Stimulated activated effector memory CD8-positive, alpha-beta T cell treated with anti-CD3 and anti-CD28 coated beads, Interleukin-12 subunit alpha, Interleukin-12 subunit beta, amount 100 ng/mL, for 72 hours (primary cell): ENCODE data around the gene DGKB.

ENCODE experiments used
- ATAC-seq: fragments of 150-1000 bp; cut with Tn5 transposase; 2 replicates; pipeline ENCODE4 v1.10.0; 2021
- DNase-seq, 2 donors: peaks; one replicate each; pipeline ENCODE4 v3.0.0; 2021 to 2022; ENCODE audit warnings: low spot score in 2 of 2
- H3K27ac Mint-ChIP-seq: one replicate; pipeline ENCODE4 v1.8.0; 2022; ENCODE audit warnings: mild to moderate bottlenecking, mixed read lengths
- H3K36me3 Mint-ChIP-seq: one replicate; pipeline ENCODE4 v1.8.0; 2022; ENCODE audit warnings: mild to moderate bottlenecking, mixed read lengths
- H3K4me1 Mint-ChIP-seq: one replicate; pipeline ENCODE4 v1.8.0; 2022; ENCODE audit warnings: mixed read lengths
- H3K4me3 Mint-ChIP-seq: one replicate; pipeline ENCODE4 v1.8.0; 2022; ENCODE audit warnings: mild to moderate bottlenecking, mixed read lengths
- H3K9me3 Mint-ChIP-seq: one replicate; pipeline ENCODE4 v1.8.0; 2022; ENCODE audit warnings: mixed read lengths

DGKB gene

DNA sequence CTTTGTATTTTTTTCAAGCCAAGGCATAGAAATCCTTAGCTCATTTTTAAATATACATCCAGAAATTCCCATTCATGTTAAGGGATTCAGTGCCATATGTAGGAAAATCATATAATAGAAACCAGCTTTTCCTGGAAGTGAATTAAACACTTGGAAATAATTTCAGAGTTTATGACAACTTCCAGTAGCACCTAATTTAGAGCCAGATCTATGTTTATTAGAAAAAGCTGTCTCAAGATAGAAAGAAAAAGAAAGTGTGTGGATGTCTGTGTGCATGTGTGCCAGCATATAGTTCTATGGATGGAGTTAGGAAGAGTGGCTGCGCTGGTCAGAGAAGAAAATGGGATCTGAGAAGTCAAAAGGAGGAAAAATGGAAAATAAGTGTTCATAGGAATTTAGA is 225.7 kb downstream of the DGKB start:
- DNase-seq (no peak), ATAC-seq (no peak)
- no peaks in the 10 kb centered on the region for H3K36me3 Mint-ChIP-seq
- H3K27ac Mint-ChIP-seq = no peak overlapping the region
- no peaks in the 10 kb centered on the region for H3K4me1 Mint-ChIP-seq
- no peaks in the 10 kb centered on the region for H3K9me3 Mint-ChIP-seq
- no peak overlapping the region for H3K4me3 Mint-ChIP-seq

DNA sequence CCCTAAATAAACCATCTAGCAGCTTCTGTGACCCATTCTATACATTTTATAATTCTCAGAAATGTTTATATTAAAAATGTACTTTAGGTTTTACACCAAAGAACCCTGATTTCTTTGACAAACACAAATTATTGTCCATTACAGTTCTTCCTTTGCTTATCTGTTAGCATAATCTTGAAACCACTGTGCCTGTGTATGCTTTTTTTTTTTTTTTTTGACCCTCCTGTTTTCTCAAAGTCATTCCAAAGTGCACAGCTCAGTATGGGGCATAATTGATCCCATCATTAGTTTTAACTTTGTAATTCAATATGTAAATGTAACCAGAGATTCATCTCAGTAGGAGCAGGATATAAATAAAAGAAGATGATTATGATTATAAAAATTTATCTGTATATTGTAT is 229.3 kb downstream of the DGKB start:
- H3K4me1 Mint-ChIP-seq = no peaks in the 10 kb centered on the region
- H3K4me3 Mint-ChIP-seq = no peak overlapping the region
- ATAC-seq = no peak

DNA sequence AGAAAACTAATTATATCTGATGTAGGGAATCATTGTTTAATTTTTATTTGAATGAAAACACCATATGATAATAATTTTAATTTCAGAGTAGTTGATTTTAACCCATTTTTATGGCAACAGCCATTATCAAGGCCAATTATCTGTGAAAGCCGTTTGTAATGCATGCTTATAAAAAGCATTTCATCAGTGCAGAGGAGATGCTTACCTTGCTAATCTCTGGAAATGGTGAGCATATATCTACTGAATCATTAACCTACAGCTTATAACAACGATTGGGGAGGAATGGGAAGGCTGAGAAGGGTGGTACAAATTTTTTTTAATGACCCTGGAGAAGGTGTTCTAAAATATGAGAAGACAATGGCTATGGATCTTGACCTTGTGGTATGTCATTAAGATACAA is 235.6 kb downstream of the DGKB start:
- H3K9me3 Mint-ChIP-seq = no peaks in the 10 kb centered on the region
- H3K27ac Mint-ChIP-seq = no peak overlapping the region
- DNase-seq (no peak), ATAC-seq (no peak)
- H3K4me3 Mint-ChIP-seq = no peak overlapping the region
- H3K36me3 Mint-ChIP-seq = no peaks in the 10 kb centered on the region
- no peaks in the 10 kb centered on the region for H3K4me1 Mint-ChIP-seq

More for the DNA sequence above, 229.3 kb downstream of the DGKB start:
- H3K9me3 Mint-ChIP-seq = no peaks in the 10 kb centered on the region
- H3K27ac Mint-ChIP-seq = no peak overlapping the region
- DNase-seq = no peak
- H3K36me3 Mint-ChIP-seq = no peaks in the 10 kb centered on the region

DNA sequence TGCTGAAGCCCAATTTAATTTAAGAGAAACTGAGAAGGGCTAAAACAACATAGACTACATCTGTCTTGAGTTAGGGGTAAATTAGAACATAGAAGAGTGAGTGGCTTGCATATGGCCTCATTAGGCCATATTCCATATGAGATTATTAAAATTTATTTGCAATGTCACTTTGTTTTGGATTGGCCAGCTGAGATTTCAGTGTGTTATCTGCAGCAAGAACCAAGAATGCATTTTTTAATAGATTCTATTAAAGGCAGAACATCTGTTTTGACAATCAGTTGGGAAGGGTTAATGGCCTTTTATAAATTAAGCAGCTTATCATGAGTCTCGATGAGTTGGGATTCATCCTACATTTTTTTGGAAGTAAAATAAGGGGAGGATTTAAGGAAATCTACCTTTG is 236.2 kb downstream of the DGKB start:
- no peak for DNase-seq
- no peak overlapping the region for H3K4me3 Mint-ChIP-seq

DNA sequence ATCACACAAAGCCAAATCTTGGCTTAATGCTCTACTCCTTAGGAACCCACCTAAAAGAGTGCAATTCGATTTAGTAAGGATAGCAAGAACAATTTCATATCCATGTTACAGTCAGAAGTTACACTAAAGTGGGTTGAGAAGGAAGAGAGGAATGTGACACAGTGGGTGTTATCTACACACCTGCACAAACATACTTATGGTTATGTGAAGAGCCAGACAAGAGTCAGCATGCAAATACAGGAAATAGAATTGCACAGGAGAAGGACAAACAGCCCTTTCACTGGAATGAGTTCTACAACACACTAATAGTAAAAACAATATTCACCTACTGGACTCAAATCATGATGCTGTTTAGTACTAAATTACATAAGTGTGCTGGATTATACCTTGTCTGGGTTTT is 262.8 kb downstream of the DGKB start:
- DNase-seq (no peak), ATAC-seq (no peak)
- no peak overlapping the region for H3K27ac Mint-ChIP-seq
- no peaks in the 10 kb centered on the region for H3K36me3 Mint-ChIP-seq
- H3K4me3 Mint-ChIP-seq = no peak overlapping the region
- H3K9me3 Mint-ChIP-seq = peaks cover 8% of the 10 kb centered on the region
- no peaks in the 10 kb centered on the region for H3K4me1 Mint-ChIP-seq

More for the DNA sequence above, 236.2 kb downstream of the DGKB start:
- Mint-ChIP-seq H3K4me1 (no peaks in the 10 kb centered on the region), H3K9me3 (no peaks in the 10 kb centered on the region), H3K36me3 (no peaks in the 10 kb centered on the region), H3K27ac (no peak overlapping the region)
- no peak for ATAC-seq

DNA sequence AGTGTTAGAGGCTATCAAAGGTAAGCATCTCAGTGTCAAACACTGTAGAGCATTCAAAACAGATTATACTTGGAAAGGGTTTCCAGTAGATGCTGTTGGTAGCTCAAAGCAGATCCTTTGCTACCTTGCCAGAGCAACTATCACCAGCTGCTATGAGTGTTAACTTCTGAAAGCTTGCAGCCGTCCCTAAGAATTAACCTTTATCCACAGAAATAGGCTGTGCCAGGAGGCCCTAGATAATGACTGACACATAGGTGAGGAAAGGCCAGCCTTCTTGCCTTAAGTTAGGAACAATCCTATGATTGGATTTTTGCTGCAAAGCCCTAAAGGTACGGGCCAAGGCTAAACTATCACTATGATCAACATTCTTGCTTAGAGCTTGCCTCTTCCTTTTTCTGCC is 263.2 kb downstream of the DGKB start:
- H3K27ac Mint-ChIP-seq = no peak overlapping the region
- H3K4me3 Mint-ChIP-seq = no peak overlapping the region
- no peak for DNase-seq
- no peaks in the 10 kb centered on the region for H3K4me1 Mint-ChIP-seq
- no peaks in the 10 kb centered on the region for H3K36me3 Mint-ChIP-seq
- peaks cover 5% of the 10 kb centered on the region for H3K9me3 Mint-ChIP-seq
- no peak for ATAC-seq

DNA sequence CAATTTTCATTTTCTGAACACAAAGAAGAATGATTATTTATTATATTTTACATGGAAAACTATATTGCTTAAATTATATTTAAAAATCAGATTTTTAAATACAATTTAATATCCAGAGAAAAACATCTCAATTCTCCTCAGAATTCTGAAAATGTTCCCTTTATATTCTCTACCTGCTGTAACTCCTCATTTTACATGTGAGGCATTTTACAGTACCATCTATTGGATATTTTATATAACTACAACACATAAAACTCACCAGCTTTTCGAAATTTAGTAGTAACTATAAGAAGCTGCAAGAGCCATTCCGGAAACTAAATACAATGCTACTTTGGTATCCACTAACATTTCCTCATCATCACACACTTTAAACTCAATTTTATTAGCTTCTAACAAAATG is 264.6 kb downstream of the DGKB start:
- Mint-ChIP-seq H3K27ac (no peak overlapping the region), H3K4me1 (no peaks in the 10 kb centered on the region), H3K36me3 (no peaks in the 10 kb centered on the region), H3K4me3 (no peak overlapping the region), H3K9me3 (no peaks in the 10 kb centered on the region)
- DNase-seq (no peak), ATAC-seq (no peak)

DNA sequence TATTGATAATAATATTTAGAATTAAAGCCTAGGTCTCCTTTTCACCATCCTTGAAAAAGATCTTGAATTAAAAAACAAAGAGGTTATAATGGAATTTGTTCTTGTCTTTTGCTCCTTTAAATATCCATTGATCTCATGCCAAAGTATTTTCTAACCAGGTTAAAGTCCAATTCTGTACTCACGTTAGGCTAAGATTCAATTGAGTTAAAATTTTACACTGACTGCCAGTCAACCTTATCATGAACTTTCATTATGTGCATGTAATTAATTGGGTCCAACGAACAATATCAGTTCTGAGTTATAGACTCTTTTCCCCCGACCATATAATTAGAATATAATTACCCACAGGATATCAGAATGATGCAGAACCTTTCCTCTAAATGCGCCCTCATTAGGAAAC is 266.6 kb downstream of the DGKB start:
- H3K27ac Mint-ChIP-seq = no peak overlapping the region
- no peaks in the 10 kb centered on the region for H3K4me1 Mint-ChIP-seq
- no peaks in the 10 kb centered on the region for H3K9me3 Mint-ChIP-seq
- H3K36me3 Mint-ChIP-seq = no peaks in the 10 kb centered on the region
- no peak for ATAC-seq
- H3K4me3 Mint-ChIP-seq = no peak overlapping the region
- no peak for DNase-seq

DNA sequence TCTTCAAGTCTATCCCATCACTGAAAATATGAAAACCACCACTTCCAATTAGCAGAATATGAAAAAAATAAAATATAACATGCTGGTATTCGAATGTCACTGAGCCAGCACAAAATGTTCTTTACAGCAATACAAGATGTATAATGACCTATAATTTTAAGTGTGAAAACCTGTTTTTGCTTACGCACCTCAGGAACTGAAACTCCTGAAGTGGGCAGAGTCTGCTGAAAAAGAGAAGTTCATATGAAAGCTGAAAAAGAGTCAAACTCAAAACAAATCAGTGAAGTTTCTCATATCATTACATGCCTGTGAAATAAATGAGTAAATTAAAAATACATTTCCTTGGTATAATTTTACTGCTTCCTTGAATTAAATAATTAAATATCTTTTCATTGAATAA is 272.5 kb downstream of the DGKB start:
- ATAC-seq (no peak), DNase-seq (no peak)
- Mint-ChIP-seq H3K27ac (no peak overlapping the region), H3K4me1 (no peaks in the 10 kb centered on the region), H3K4me3 (no peak overlapping the region), H3K36me3 (no peaks in the 10 kb centered on the region), H3K9me3 (no peaks in the 10 kb centered on the region)

DNA sequence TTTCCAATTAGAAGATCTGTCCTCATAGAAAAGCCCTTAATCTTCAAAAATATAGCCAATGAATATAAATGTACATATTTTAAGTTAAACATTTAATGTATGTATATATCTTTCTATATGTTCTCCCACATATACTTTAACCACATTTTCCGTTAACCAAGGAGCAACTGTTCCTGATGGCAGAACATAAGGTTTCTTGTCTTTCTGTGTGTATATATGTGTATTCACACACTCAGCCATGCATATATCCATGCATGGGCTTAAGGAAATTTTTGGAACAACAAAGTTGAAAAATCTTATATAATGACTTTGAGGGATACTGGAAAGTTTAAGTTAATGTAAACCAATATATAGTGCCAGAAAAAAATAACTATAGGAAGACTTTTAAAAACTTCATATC is 274.0 kb downstream of the DGKB start:
- DNase-seq (no peak), ATAC-seq (no peak)
- H3K4me1 Mint-ChIP-seq = no peaks in the 10 kb centered on the region
- H3K27ac Mint-ChIP-seq = no peak overlapping the region
- H3K4me3 Mint-ChIP-seq = no peak overlapping the region
- H3K9me3 Mint-ChIP-seq = no peaks in the 10 kb centered on the region
- no peaks in the 10 kb centered on the region for H3K36me3 Mint-ChIP-seq

DNA sequence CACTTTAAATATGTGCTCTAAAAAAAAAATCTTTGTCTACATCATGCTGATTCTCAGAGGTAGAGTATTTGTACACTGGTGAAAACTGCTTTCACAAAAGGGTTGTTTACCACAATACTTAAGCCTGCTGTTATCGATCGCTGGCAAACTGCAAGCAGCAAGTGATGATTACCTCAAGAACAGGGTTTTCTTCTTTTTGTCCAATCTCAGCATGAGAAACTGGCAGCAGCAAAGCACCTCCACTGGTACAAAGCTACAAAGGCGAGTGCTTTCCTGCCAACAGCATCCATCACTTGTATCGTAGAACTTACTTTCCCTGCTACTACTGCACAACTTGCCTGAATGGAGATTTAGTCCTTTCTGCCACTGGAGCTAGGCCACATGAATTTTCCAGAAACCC is 276.5 kb downstream of the DGKB start:
- Mint-ChIP-seq H3K4me1 (no peaks in the 10 kb centered on the region), H3K9me3 (no peaks in the 10 kb centered on the region), H3K36me3 (no peaks in the 10 kb centered on the region), H3K27ac (no peak overlapping the region), H3K4me3 (no peak overlapping the region)
- DNase-seq = no peak
- ATAC-seq = no peak

DNA sequence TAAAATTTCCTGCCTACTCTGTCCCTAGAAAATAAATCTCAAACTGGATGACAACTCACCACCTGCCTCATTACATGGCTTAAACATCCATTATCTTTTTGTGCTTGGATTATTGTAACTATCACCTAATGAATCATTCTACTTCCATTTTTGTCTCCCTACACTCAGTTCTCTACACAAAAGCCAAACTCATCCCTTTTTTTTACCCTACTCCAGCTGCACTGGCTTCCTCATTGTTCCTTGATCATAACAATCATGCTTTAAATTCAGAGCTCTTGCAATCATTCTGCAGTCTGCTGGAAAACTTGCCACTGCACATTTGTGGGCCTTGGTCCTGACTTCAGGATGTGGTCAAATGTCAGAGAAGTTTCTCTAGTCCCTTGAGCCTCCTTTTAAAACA is 280.0 kb downstream of the DGKB start:
- ATAC-seq (no peak), DNase-seq (no peak)
- no peak overlapping the region for H3K27ac Mint-ChIP-seq
- peaks cover under 1% of the 10 kb centered on the region for H3K9me3 Mint-ChIP-seq
- no peaks in the 10 kb centered on the region for H3K4me1 Mint-ChIP-seq
- H3K36me3 Mint-ChIP-seq = no peaks in the 10 kb centered on the region
- H3K4me3 Mint-ChIP-seq = no peak overlapping the region

DNA sequence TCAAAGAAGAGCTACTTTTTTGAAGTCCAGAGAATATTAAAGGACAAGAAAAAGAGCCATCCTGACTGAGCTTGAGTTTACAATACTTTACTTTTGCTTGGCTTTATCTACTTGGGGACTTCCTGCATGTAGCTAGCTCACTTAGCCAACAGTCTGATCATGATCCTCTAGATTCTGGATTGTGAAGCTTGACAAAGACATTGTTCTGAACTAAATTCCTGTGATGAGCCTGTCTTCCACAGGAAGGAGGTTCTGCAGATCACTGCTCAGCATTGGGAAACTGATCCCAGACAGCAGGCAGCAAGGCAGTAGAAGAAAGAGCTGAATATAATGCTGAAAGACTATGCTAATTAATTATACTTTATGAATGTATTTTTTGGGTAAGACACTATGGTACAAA is 296.4 kb downstream of the DGKB start:
- Mint-ChIP-seq H3K4me1 (no peaks in the 10 kb centered on the region), H3K4me3 (no peak overlapping the region), H3K27ac (no peak overlapping the region), H3K36me3 (no peaks in the 10 kb centered on the region), H3K9me3 (no peaks in the 10 kb centered on the region)
- DNase-seq (no peak), ATAC-seq (no peak)

DNA sequence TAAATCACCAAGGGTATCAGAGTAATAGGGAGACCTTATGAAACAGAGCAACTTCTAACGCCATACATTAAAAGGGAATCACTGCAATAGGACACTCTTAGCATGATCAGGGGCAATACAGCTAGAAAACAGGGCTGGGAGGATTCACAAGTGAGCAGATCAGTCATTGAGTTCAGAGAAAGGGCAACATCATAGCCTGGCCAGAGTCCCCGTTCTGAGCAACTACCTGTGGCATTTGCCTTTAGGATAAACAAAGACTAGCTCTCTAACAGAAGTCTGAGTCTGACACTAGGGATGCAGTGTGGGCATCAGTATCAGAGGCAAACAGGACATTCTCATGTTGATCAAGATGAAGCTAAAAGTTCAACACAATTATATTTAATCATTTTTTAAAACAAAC is 297.9 kb downstream of the DGKB start:
- ATAC-seq (no peak), DNase-seq (no peak)
- H3K27ac Mint-ChIP-seq = no peak overlapping the region
- no peaks in the 10 kb centered on the region for H3K36me3 Mint-ChIP-seq
- no peaks in the 10 kb centered on the region for H3K4me1 Mint-ChIP-seq
- no peak overlapping the region for H3K4me3 Mint-ChIP-seq
- H3K9me3 Mint-ChIP-seq = no peaks in the 10 kb centered on the region

DNA sequence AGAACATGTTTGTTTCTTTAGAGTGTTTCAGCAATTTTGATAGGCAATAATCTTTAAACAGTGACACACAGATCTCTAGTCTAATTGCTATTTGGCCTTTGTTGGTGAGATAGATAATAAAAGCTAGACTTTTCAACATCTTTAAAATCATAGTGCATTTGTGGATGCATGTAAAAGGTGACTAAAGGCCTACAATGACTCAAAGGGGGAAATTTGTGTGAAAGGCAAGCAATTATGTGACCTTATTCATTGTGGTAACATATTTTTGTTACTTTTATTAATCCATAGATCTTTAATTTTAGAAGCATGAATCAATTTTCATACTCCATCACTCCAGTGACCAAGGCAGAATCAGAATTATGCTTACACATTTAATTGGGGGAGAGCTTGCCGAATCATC is 299.7 kb downstream of the DGKB start:
- no peaks in the 10 kb centered on the region for H3K9me3 Mint-ChIP-seq
- no peak overlapping the region for H3K4me3 Mint-ChIP-seq
- H3K36me3 Mint-ChIP-seq = no peaks in the 10 kb centered on the region
- ATAC-seq = no peak
- H3K4me1 Mint-ChIP-seq = no peaks in the 10 kb centered on the region
- no peak overlapping the region for H3K27ac Mint-ChIP-seq
- DNase-seq = no peak

DNA sequence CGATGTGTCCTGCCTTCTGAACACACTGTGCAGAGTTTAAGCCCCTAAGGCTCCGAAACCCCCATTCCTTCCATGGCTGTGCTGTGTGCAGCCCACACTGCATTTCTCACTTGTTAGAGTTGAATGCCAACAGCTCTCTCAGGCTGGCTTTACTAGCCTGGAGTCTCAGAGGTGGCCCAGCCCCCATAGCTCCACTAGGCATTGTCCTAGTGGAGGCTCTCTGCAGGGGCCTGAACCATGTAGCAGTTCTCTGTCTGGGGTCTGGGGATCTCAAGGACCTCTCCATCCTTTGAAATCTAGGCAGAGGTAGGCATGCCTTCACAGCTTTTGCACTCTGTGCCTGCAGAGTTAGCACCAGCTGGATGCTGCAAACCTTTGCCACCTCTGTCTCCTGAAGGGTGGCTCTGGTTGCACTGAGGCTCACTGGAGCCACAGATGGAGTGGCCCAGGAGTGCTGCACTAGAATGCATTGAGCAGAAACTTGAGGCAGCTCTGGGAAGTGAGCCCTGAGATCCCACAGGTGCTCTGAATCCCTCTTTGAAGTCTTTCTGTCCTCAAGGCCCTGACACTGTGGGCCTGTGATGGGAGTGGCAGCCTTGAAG is 301.7 kb downstream of the DGKB start:
- peak; percentile 58 for ATAC-seq
- Mint-ChIP-seq H3K36me3 (no peaks in the 10 kb centered on the region), H3K4me1 (no peaks in the 10 kb centered on the region), H3K9me3 (no peaks in the 10 kb centered on the region), H3K27ac (no peak overlapping the region), H3K4me3 (no peak overlapping the region)
- DNase-seq = no peak

DNA sequence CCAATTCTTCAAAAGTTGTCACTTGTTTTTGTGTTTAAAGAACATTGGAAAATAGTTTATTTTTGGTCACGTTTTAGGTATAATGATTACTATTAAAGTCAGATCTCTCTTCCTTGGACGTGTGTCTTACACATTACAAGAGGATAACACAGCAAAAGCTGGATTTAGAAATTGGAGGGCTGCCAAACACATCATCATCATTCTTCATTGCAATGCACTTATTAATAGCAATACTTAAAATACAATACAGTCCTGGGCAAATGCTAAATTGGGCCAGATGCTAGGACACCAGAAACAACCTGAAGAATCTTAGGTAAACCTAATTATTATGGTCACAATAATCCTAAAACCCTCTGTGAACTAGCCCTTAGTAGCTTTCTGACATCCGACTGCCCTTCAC is 303.6 kb downstream of the DGKB start:
- H3K4me3 Mint-ChIP-seq = no peak overlapping the region
- H3K36me3 Mint-ChIP-seq = no peaks in the 10 kb centered on the region
- H3K9me3 Mint-ChIP-seq = no peaks in the 10 kb centered on the region
- no peaks in the 10 kb centered on the region for H3K4me1 Mint-ChIP-seq
- no peak overlapping the region for H3K27ac Mint-ChIP-seq
- DNase-seq = no peak
- ATAC-seq = no peak
